Thyroid gland (tissue), 4 donors: ENCODE results near the gene LRGUK.

Experiments used
- CTCF ChIP-seq, 6 experiments: fragments of 200-600 bp in 3 of 6; fragments of 450-650 bp in 3 of 6; sonication (generic) in 3 of 6; IDR thresholded peaks; one replicate each; pipeline ENCODE4 v1.5.1; 2016 to 2019; ENCODE audit warnings: antibody characterized with exemption in 6 of 6, mild to moderate bottlenecking in 2 of 6, inconsistent platforms in 1 of 6, moderate library complexity in 1 of 6
- POLR2A ChIP-seq, 2 donors: fragments of 450-650 bp; IDR thresholded peaks; one replicate each; pipeline ENCODE4 v1.6.1; 2017; ENCODE audit warnings: antibody characterized with exemption in 2 of 2, mild to moderate bottlenecking in 2 of 2, moderate library complexity in 1 of 2

GRCh38 chr7:134276951-134277350, 149.8 kb downstream of the LRGUK start:
- no peak for TF ChIP-seq CTCF (IDR thresholded peaks at IDR 0.05)
- no peak for TF ChIP-seq POLR2A (IDR thresholded peaks at IDR 0.05)
